Activated effector memory CD4-positive, alpha-beta T cell treated with anti-CD3 and anti-CD28 coated beads, Interleukin-2, amount 50 U/mL, for 16 hours (primary cell): Measurements from ENCODE around the gene ZNF483.
"Not testable (repeated sequence)": the region's sequence is repeated elsewhere in the genome, so short reads cannot be mapped to it uniquely, and the experiment has no call there.

Experiments used
- DNase-seq: peaks from one replicate; pipeline ENCODE4 v3.0.0-alpha.2; 2020

The ZNF483 gene

GRCh38 chr9:111548623-111549022 lies 23.6 kb downstream of the ZNF483 start:
- DNase-seq: no peak

GRCh38 chr9:111555425-111555824 lies 30.4 kb downstream of the ZNF483 start:
- not testable (repeated sequence) for DNase-seq

DNA sequence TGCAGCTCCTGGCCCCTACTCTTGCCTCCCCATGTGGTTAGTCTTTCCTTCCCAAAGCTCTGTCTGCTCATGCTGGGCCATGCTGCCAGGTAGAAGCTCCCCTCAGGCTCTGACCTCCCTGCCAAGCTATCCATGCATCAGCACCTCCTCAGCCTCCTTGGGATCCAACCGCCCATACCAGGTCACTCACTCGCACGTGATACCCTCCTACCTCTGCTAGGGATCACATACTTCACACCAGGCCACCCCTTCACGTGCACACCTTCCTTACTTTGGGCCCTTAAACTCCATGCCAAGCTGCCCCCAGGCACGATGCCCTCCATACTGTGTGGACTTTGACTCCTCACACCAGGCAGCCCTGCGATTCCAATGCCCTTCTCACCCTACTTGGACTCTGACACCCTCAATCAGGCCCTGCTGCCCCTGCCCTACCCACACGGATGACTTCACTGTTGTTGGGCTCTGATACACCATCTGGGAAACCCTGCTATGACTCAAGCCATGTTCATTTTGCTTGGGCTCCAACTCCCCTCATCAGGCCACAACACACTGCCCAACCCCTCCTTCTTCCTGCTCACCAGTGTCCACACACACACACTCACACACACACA lies 34.1 kb downstream of the ZNF483 start:
- no peak for DNase-seq

DNA sequence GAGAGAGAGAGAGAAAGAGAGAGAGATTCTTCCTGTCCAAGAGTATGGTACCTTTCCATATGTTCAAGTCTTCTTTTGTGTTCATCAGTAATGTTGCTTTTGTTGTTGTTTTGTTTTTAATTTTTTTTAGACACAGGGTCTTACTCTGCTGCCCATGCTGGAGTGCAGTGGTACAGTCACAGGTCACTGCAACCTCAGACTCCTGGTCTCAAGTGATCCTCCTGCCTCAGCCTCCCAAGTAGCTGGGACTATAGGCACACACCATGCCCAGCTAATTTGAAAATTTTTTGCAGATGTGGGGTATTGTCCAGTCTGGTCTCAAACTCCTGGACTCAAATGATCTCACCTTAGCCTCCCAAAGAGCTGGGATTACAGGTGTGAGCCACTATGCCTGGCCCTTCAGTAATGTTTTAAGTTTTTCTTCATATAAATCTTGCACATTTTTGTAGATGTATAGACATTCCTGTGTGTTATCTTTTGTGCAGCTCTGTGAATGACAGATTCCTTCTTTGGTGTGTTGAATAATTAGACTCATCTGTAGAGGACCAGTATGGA lies 36.3 kb downstream of the ZNF483 start:
- no peak for DNase-seq

DNA sequence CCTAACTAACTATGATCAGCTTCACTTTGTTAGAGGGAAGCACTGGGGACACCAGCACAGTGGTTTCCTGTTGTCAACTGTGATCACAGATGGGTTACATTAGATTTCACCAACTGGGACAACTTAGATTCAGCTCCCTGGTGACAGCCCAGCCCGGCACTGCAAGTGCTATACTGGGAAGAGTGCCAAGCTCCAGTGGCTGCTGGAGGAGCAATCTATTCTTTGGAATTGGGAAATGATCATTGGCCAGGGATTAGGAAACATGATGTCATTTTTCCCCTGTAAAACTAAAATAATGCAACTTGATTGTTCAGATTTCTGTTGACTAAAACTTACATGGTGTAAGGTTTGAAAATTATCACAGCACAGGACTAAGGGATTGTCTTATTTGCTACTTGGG lies 41.3 kb downstream of the ZNF483 start:
- DNase-seq: no peak

- DNase-seq: not testable (repeated sequence)
Observed at GRCh38 chr9:111568127-111568526, 43.1 kb downstream of the ZNF483 start.

DNA sequence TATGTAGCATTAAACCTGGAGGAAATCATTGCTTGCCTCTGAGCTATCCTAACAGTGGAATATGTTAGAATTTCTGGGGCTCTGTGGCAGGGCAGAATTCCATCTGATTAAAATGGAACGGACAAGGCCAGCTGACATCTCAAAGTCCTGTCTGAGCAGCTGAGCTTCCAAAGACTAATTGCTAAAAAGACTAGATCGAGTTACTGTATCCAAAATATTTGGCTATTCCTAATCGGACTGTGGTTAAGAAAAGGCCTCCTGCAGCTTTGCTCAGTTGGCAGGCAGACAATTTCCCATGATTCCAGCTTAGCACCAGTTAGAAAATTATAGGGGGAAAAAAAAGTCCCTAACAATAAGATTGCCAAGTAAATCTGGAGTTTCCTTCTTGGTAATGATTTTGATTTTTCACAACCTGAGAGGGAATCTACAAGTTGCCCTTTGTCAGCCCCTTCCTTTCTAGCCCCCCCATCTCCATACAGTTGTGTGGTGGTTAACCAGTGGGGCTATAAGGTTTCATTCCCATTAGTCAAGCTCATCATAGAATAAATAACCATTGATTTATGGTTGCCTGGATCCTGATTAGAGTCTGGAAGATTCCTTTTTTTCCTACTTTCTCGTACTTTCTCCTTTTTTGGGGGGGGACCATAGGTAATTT lies 48.1 kb downstream of the ZNF483 start:
- DNase-seq: no peak

DNA sequence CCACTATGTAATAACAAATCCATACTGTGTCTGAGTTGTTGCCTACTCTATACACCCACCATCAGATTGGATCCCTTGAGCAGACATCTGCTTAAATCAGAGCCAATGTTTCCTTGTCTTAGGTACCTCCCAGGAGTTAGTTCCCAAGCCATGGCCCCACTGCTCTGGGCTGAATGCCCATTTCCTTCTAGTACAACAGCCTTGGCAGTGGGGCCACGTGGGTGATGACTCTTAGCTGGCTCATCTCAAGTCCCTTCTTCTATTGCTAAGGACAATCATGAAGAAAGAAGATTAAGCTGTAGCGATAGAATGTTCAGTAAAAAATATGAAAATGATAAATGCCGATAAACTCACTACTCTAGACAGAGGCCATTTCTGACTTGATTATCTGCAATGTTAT lies 57.9 kb downstream of the ZNF483 start:
- no peak for DNase-seq

DNA sequence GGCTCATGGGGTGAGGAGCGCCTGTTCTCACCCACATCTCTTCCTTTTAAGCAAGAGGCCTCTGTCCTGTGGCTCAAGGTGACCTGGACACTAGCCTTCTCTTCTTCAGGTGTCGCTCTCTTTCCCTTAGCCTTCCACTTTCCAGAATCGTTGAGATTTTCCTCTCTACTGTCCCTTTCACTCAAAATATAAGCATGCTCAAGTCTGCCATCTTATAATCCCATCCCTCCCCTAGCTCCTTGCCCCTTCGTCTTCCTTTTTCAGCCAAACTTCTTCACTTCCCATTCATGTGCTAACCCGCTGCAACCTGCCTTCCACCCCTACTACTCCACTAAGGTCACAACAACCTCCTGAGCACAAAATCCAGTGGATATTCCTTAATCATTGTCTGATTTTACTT lies 61.4 kb downstream of the ZNF483 start:
- no peak for DNase-seq

DNA sequence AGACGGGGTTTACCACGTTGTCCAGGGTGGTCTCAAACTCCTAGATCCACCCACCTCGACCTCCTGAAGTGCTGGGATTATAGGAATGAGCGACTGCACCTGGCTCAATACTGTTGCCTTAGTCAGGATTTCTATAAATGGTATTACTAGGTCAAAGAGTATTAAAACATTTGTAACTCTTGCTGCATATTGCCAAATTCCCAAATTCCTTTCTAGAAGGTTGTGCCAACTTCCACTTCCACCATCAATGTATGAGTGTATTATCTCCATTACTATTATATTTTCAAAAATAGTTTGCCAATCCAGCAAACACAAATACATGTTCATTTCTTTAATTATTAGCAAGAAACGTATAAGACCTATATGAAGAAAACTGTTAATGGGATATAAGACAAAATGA lies 63.9 kb downstream of the ZNF483 start:
- no peak for DNase-seq

GRCh38 chr9:111597852-111598732 lies 73.1 kb downstream of the ZNF483 start:
- peak; percentile 80 for DNase-seq

DNA sequence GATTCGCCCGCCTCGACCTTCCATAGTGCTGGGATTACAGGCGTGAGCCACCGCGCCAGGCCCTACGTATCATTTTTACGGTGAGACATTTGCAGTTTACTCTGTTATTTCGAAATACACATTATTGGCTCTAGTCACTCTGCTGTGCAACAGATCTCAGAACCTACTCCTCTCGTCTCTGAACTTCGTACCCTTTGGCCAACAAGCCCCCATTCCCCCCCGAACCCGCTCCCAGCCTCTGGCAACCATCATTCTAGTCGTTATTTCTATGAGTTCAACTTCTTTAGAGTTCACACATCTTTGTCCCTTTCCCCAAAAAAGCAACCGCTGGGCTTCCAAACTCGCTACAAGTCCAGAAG lies 73.7 kb downstream of the ZNF483 start:
- peak; percentile 63 for DNase-seq

- no peak for DNase-seq
Observed at GRCh38 chr9:111599092-111599954, 74.3 kb downstream of the ZNF483 start, which contains the start of gene PTGR1. TSS of gene PTGR1 (minus strand) at chr9:111599647. CDS start at chr9:111597422, 2,225 bp downstream.

GRCh38 chr9:111599955-111600343 lies 75.0 kb downstream of the ZNF483 start:
- no peak for DNase-seq

- DNase-seq: no peak
Observed at GRCh38 chr9:111601237-111602018, 76.4 kb downstream of the ZNF483 start.

DNA sequence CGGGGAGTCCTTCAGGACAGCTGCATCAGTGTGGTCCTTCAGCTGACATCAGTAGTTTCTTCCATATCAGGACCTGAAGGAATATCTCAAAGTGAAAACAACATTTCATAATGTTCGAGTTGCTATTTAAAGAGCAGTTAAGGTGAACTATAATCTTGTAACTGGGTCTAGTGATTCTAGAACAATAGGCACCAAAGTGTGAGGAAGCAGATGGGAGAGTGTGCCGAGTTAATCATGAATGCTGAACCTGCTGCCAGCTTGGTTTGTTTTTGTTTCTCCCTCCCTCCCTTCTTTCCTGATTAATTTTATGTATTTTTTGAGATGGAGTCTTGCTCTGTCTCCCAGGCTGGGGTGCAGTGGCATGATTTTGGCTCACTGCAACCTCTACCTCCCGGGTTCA lies 78.1 kb downstream of the ZNF483 start:
- DNase-seq: no peak

- DNase-seq: no peak
Observed at GRCh38 chr9:111604054-111604615, 79.2 kb downstream of the ZNF483 start.

GRCh38 chr9:111605041-111605559 lies 80.1 kb downstream of the ZNF483 start:
- DNase-seq: no peak

DNA sequence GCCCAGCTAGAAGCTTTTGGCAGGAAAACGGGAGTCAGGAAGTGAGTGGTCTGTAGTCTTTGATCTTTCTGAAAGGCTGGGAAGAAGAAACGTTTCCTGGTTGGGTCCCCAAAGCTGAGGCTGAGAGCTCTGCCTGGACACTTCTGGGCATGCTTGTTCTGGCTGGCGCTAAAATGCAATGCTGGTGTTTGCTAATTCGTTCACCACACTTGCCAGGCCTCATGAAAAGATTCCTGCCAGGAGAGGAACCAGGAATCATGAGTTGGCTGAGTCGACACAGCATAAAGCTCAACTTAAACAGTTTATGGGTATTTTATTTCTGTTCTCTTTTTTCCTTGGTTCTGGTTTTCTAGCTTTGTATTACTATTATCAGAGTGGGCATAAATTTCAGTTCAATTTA lies 85.2 kb downstream of the ZNF483 start:
- DNase-seq: no peak

DNA sequence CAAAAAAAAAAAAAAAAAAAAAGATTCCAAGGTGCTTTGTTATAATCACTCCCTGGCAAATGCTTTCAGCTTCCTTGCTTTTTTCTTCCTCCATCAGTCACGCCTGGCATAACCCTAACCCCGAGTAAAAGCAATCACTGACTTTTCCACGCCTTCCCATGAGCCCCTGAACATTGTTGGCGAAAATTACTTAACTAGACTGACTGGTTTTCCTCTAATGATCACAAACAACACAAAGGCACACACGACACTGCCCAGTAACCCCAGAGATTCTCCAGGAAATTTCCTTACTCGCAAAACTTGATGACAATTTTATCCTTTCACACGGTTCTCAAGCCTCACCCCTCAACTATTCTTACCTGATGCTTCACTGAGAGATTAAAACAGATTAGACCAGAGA lies 85.9 kb downstream of the ZNF483 start:
- no peak for DNase-seq

GRCh38 chr9:111613436-111614040 lies 88.6 kb downstream of the ZNF483 start:
- DNase-seq: no peak
